Measurements from ENCODE around the gene RNF114. TPM values are rescaled to one million over a fixed set of nuclear protein-coding genes. Genes with fewer than 3 reads are reported as not detected.
A peak's percentile ranks its signal among the peaks of the same experiment; 100 is the strongest.

RNF114 gene
- total RNA-seq, 2 experiments from 2014 or later: 75.8 TPM

DNA sequence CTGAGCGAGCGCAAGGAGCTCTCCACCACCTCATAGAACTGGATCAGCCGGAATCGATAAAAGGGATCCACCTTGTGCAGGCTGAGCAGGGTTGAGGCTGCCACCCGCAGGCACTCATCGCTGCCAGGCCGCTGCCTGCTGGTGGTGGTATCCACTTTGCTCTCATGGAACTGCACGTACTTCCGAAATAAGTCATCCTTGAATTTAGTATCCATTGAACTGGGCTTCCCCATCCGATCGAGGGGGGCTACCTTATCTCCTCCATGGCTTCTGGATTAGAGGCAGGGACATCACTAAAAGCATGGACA lies 28.0 kb upstream of the RNF114 start:
- DNase-seq (no peak), ATAC-seq (ENCODE audit: low read depth) (no peak)
- Mint-ChIP-seq H3K4me3 (no peak overlapping the region), H3K4me1 (no peaks in the 10 kb centered on the region), H3K9me3 (no peaks in the 10 kb centered on the region), H3K27me3 (no peaks in the 10 kb centered on the region), H3K27ac (no peak overlapping the region), H3K36me3 (peaks cover 7% of the 10 kb centered on the region)
- POLR2A ChIA-PET: no interaction called here

DNA sequence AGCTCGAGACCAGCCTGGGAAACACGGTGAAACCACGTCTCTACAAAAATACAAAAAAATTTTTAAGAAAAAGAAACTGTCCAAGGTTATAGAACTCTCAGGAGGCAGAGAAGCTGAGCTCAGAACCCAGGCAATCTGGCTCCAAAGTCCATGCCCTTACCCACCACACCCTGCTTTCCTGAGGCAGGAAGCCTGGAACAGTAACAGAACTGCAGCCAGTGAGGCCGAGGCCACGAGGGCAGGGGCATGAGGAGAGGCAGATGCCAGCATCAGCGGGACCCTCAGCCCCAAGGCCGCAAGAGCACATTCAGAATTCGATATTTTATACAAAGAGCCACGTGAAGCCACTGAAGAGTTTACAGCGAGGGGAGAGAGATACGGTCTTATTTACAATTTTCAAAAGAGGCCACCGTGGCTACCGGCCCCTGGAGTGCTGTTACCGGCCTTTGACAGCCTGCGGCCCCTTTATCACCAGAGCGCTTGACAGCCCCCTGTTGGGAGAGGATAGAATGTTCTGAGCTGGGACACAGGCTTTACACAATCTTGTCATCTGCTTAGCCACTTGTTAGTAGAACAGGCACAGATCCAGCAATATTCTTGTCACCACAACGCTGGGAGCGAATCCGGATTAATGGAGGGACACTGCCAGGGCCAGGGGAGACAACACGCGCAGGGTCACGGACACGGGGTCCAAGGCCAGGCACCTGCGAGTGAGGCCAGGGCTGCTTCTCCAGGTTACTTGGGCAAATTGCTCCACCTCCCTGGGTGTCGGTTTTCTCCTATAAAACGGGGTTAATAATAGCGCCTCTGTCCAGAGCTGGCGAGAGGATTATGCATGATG lies 26.5 kb upstream of the RNF114 start:
- no peaks in the 10 kb centered on the region for H3K9me3 Mint-ChIP-seq
- H3K36me3 Mint-ChIP-seq: peaks cover 7% of the 10 kb centered on the region
- H3K27me3 Mint-ChIP-seq: no peaks in the 10 kb centered on the region
- H3K4me3 Mint-ChIP-seq: no peak overlapping the region
- ATAC-seq (ENCODE audit: low read depth): no peak
- POLR2A ChIA-PET: no interaction called here
- H3K27ac Mint-ChIP-seq: no peak overlapping the region
- peaks cover 13% of the 10 kb centered on the region for H3K4me1 Mint-ChIP-seq
- no peak for DNase-seq

DNA sequence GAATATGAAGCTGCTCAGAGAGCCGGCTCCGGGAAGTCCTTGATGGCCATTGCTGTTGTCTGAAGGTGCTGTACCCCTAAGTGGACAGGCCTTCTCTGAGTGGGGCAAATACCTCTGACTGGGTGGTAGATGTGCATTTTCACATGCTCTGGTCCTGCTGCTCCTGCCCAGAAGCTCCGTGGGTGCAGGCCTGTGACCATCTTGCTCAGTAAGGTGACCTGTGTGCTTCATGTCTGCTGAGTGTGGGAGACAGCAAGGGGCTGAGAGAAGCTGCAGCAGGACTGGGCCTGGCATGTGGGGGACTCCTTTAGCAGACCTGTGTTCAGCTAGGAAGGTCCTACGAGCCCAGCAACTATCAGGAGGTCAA lies 25.9 kb upstream of the RNF114 start:
- Mint-ChIP-seq H3K27ac (no peak overlapping the region), H3K27me3 (no peaks in the 10 kb centered on the region), H3K9me3 (no peaks in the 10 kb centered on the region), H3K4me1 (peaks cover 13% of the 10 kb centered on the region), H3K36me3 (peaks cover 5% of the 10 kb centered on the region), H3K4me3 (no peak overlapping the region)
- no peak for DNase-seq
- POLR2A ChIA-PET: no interaction called here
- no peak for ATAC-seq (ENCODE audit: low read depth)

DNA sequence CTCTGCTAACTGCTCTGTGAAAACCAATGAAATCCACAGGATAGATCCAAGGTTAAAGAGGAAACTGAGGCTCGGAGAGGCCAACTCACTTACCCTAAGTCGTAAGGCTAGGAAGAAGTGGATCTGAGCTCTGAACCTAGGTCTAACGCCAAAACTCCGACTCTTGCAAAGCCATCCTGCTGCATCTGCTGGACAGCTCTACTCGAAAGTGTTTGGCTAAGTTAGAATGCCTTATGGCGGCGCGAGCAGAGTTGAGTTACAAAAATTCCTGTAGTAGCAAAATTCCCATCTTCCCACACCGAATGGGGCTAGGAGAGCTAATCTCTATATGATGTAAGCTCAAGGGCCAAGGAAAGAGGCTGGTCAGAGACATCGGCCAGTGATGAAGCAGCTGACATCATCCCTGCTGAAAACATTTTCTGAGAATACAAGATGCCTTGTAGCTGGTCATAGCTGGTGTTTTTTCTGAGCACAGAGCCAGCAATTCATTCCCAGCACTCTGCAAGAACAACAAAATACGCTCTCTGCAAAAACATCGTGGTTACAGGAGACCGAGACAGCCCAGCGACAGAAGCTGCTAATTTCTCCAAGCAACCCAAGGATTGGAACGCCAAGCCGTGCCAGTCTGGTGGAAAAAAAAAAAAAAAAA lies 22.7 kb upstream of the RNF114 start:
- peaks cover 23% of the 10 kb centered on the region for H3K4me1 Mint-ChIP-seq
- H3K27me3 Mint-ChIP-seq: no peaks in the 10 kb centered on the region
- no peaks in the 10 kb centered on the region for H3K9me3 Mint-ChIP-seq
- ATAC-seq (ENCODE audit: low read depth): no peak
- no peak for DNase-seq
- no peak overlapping the region for H3K27ac Mint-ChIP-seq
- peaks cover 2% of the 10 kb centered on the region for H3K36me3 Mint-ChIP-seq
- POLR2A ChIA-PET: no interaction called here
- H3K4me3 Mint-ChIP-seq: peak overlapping the region; percentile 8

DNA sequence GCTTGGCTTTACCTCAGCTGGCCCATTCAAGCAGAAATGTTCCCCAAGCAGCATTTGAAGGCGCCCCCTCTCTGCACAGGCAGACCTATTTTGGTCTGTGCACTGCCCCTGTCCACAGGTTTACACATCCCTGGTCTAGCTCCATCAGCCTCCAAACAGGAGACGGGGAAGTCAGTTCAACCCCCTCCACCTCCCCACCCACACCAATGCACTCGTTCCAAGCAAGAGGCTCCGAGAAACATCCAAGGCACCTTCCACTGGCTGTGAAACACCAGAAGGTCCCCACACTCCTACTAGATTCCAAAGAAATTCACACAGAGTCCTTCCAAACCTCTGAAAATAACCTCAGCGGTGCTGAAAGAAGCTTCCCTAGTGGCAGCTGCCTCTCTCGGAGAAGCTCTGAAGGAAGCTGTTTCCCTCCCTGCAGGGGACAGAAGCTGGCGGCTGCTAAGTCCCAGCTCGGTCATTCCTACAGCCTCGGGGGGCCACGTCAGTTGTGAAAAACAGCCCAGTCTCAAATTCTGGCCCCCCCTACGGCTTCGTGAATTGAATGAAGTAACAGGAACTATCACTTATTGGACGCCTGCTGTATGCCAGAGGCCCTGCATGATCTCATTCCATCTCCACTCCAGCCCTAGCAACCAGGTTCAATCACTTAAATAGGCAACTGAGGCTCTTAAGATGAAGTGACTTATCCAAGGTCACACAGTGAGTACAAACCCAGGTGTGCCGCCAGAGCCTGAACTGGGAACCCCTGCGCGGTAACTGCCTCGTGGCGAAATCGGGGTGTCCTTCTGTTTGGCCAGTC lies 21.7 kb upstream of the RNF114 start:
- H3K27ac Mint-ChIP-seq: peak overlapping the region; percentile 100
- H3K36me3 Mint-ChIP-seq: peaks cover 2% of the 10 kb centered on the region
- POLR2A ChIA-PET: interaction anchor here (3.2 kb wide), 1 partner anchor 22 kb away, joined by 32 read pairs; the partner anchor contains the start of gene RNF114
- DNase-seq (no peak), ATAC-seq (ENCODE audit: low read depth) (peak; percentile 17)
- H3K4me3 Mint-ChIP-seq: peak overlapping the region; percentile 91
- peaks cover 23% of the 10 kb centered on the region for H3K4me1 Mint-ChIP-seq
- H3K9me3 Mint-ChIP-seq: no peaks in the 10 kb centered on the region
- H3K27me3 Mint-ChIP-seq: no peaks in the 10 kb centered on the region

DNA sequence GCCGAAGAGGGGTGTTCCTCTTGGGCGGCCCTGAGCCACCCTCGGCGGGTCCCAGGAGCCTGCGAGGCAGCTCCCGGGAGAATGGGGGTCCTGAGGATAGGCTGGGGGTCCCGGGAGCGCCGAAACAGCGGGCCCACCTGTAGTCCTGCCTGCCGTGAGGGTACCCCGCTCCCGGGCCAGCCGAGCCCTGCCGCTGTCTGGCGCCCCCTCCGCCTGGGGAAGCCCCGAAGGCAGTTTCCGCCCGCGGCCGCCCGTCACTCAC lies 21.1 kb upstream of the RNF114 start:
- Mint-ChIP-seq H3K9me3 (no peaks in the 10 kb centered on the region), H3K27me3 (no peaks in the 10 kb centered on the region), H3K36me3 (no peaks in the 10 kb centered on the region), H3K4me1 (peaks cover 23% of the 10 kb centered on the region), H3K4me3 (peak overlapping the region; percentile 91), H3K27ac (peak overlapping the region; percentile 100)
- POLR2A ChIA-PET: interaction anchor here (3.2 kb wide), 1 partner anchor 21 kb away, joined by 32 read pairs; the partner anchor contains the start of gene RNF114
- DNase-seq: no peak
- no peak for ATAC-seq (ENCODE audit: low read depth)

DNA sequence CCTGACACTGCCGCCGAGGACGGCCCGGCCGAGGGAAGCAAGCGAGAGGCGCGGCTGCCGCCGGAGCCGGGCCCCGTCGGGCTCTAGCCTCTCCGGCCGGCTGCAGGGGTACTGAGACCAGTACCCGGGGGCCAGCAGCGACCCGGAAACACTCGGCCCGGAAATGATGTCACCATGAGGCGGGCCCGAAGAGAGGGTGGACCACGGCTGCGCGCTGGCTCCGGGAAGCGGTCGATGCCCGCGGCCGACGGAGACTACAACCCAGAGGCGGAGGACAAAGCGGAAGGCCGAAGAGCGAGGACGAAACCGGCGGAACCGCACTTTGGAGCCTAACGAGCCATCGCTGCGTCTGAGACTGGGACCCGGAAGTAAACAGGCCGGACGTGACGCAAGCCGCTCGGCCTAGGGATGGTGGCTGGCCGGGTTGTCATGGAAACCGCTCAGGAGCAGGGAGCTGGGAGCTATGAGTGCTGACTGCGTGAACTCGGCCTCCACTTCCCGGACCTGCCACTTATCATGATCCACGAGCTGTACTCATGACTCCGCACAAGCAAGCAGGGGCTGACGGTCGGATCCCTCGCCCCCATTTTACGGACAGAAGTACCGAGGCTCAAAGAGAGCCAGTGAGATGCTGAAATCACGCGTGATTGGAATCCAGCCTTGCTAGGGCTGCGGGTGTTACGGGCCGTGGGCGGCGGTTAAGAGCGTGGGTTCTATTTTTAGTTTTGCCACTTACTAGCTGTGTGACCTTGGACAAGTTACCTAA lies 20.6 kb upstream of the RNF114 start, which contains the start of gene SPATA2:
SPATA2 (minus strand) TSS at position 150 of the 766 bp plus-strand sequence. CDS start 7,039 bp downstream, outside the sequence.
- DNase-seq (peak; percentile 92), ATAC-seq (ENCODE audit: low read depth) (peak; percentile 79)
- POLR2A ChIA-PET: interaction anchor here (0.6 to 3.2 kb wide), 3 partner anchors 21 to 90 kb away, joined by 3 to 32 read pairs (median 4); partner anchors contain the start of gene RNF114
- no peaks in the 10 kb centered on the region for H3K36me3 Mint-ChIP-seq
- H3K9me3 Mint-ChIP-seq: no peaks in the 10 kb centered on the region
- peak within 1 kb of the TSS; percentile 100 for H3K27ac Mint-ChIP-seq
- H3K27me3 Mint-ChIP-seq: no peaks in the 10 kb centered on the region
- H3K4me3 Mint-ChIP-seq: peak within 1 kb of the TSS; percentile 91
- peaks cover 23% of the 10 kb centered on the region for H3K4me1 Mint-ChIP-seq

DNA sequence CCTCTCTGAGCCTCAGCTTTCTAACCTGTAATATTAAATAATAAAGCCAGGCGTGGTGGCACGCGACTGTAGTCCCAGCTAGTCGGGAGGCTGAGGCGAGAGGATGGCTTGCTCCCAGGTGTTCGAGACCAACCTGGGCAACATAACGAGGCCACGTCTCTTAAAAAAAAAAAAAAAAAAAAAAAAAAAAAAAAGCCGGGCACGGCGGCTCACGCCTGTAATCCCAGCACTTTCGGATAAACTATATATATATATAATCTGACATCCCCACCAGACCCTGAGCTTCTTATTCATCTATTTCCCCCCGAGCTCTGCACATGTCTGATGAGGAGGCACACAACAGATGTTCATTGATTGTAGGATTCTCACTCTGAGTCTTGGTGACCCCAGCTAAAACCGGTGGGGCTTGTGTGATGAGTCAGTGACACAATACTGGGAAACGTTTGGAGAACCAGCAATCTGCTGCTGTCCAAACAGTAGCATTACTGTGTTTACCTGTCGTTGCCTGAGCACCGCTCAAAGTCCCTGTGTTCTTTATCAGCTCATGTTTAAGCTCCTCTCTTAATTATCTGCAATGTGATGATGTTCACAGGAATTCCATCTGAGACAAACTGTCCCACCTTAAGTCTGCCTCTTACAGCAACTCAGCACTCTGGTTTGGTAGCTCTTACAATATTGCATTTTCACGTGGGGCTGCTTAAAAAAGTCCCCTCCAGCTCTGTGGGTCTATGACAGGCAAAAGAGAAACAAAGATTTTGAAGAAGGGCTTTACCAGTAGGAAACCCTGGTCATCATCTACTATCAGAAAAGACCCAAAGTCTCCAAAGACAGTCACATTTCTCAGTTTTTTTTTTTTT lies 19.8 kb upstream of the RNF114 start:
- Mint-ChIP-seq H3K4me1 (peaks cover 23% of the 10 kb centered on the region), H3K9me3 (no peaks in the 10 kb centered on the region), H3K27ac (peak overlapping the region; percentile 100), H3K36me3 (no peaks in the 10 kb centered on the region), H3K4me3 (peak overlapping the region; percentile 91), H3K27me3 (no peaks in the 10 kb centered on the region)
- POLR2A ChIA-PET: interaction anchor here (0.6 to 3.2 kb wide), 5 partner anchors 11 to 308 kb away, joined by 3 to 32 read pairs (median 4); partner anchors contain the start of gene RNF114
- no peak for ATAC-seq (ENCODE audit: low read depth)
- no peak for DNase-seq

DNA sequence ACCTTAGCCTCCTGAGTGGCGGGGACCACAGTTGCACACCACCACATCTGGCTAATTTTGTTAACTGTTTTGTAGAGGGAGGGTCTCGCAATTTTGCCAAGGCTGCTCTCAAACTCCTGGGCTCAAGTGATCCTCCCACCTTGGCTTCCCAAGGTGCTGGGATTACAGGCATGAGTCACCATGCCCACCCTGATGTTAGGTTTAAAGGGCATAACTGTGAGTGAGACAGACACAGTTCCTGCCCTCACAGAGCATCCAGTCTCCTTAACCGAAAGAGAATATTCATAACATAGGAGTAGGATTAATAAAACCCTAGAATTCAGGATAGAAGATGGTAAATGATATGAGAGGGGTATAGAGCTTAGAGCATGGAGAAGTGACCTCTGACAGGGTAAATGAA lies 17.8 kb upstream of the RNF114 start:
- Mint-ChIP-seq H3K27me3 (no peaks in the 10 kb centered on the region), H3K27ac (no peak overlapping the region), H3K4me1 (peaks cover 22% of the 10 kb centered on the region), H3K36me3 (no peaks in the 10 kb centered on the region), H3K9me3 (no peaks in the 10 kb centered on the region), H3K4me3 (no peak overlapping the region)
- no peak for DNase-seq
- no peak for ATAC-seq (ENCODE audit: low read depth)
- POLR2A ChIA-PET: no interaction called here

DNA sequence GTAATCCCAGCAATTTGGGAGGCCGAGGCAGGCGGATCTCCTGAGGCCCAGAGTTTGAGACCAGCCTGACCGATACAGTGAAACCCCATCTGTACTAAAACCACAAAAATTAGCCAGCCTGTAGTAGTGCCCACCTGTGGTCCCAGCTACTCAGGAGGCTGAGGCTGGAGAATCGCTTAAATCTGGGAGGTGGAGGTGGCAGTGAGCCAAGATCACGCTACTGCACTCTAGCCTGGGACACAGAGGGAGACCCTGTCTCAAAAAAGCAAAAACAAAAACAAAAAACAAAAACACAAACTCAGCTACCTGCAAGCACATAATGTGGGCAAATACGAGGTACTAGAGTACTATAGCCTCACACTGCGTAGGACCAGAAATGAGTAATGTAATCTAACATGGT lies 17.2 kb upstream of the RNF114 start:
- POLR2A ChIA-PET: no interaction called here
- Mint-ChIP-seq H3K9me3 (no peaks in the 10 kb centered on the region), H3K36me3 (no peaks in the 10 kb centered on the region), H3K4me1 (peaks cover 16% of the 10 kb centered on the region), H3K4me3 (no peak overlapping the region), H3K27me3 (no peaks in the 10 kb centered on the region), H3K27ac (no peak overlapping the region)
- ATAC-seq (ENCODE audit: low read depth) (no peak), DNase-seq (no peak)

DNA sequence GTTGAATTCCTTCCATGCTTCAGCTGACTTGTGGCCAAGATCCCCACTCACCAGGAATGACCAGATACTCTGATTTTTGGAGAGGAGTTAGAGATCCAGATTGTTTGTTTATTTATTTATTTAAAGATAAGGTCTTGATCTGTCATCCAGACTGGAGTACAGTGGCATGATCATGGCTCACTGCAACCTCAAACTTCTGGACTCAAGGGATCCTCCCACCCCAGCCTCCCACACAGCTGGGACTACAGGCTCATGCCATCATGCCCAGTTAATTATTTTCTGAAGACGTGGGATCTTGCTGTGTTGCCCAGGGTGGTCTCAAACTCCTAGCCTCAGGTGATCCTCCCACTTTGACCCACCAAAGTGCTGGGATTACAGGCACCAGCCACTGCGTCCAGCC lies 16.7 kb upstream of the RNF114 start:
- Mint-ChIP-seq H3K36me3 (no peaks in the 10 kb centered on the region), H3K4me3 (no peak overlapping the region), H3K4me1 (peaks cover 13% of the 10 kb centered on the region), H3K9me3 (no peaks in the 10 kb centered on the region), H3K27ac (no peak overlapping the region), H3K27me3 (no peaks in the 10 kb centered on the region)
- POLR2A ChIA-PET: no interaction called here
- DNase-seq (no peak), ATAC-seq (ENCODE audit: low read depth) (no peak)

DNA sequence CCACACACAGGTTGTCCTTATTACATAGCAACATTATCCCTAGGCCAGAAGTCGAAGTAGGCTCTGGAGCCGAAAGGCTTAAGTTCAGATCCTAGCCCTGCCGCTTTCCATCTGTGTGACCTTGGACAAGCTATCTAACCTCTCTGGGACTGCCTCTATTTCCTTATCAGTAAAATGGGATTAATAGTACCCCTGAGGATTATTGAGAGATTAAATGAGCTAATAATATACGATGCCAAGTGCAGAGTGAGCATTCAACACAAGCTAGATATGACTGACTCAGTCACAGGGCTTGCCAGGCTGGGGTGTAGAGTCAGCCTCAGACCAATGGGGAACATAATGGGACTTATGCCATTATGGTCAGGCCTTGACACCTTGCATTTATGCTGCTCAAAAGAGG lies 11.9 kb upstream of the RNF114 start:
- DNase-seq: no peak
- POLR2A ChIA-PET: no interaction called here
- Mint-ChIP-seq H3K27me3 (peaks cover 6% of the 10 kb centered on the region), H3K27ac (no peak overlapping the region), H3K4me1 (peaks cover 8% of the 10 kb centered on the region), H3K36me3 (no peaks in the 10 kb centered on the region), H3K9me3 (no peaks in the 10 kb centered on the region), H3K4me3 (no peak overlapping the region)
- no peak for ATAC-seq (ENCODE audit: low read depth)

Measured in activated naive CD8-positive, alpha-beta T cell treated with anti-CD3 and anti-CD28 coated beads, Interleukin-2, amount 10 ng/mL, durations not matched to agents 7 days and 5 days (primary cell).